HepG2 (cell line): ENCODE results near the gene INKA1. TPM values are rescaled to one million over a fixed set of nuclear protein-coding genes. Genes with fewer than 3 reads are reported as not detected.

Source experiments
- FOSL1 ChIP-seq: sonication (generic); formaldehyde crosslinking; IDR thresholded peaks from 2 replicates; pipeline ENCODE4 v1.9.0; 2021; ENCODE audit warnings: missing genetic modification reagents, borderline replicate concordance
- FOXA3 ChIP-seq: IDR thresholded peaks from 2 replicates; pipeline ENCODE4 v1.6.1; 2016; ENCODE audit warnings: missing genetic modification reagents, missing compliant biosample characterization
- FUBP1 ChIP-seq: sonication (generic); formaldehyde crosslinking; IDR thresholded peaks from 2 replicates; pipeline ENCODE4 v1.5.1; 2020; ENCODE audit warnings: missing genetic modification reagents, mild to moderate bottlenecking, borderline replicate concordance
- IRF9 ChIP-seq: sonication (generic); formaldehyde crosslinking; IDR thresholded peaks from 2 replicates; pipeline ENCODE4 v1.8.0; 2022; ENCODE audit warnings: missing genetic modification reagents, mild to moderate bottlenecking, borderline replicate concordance
- NFE2L1 ChIP-seq: sonication (generic); formaldehyde crosslinking; IDR thresholded peaks from 2 replicates; pipeline ENCODE4 v1.4.0; 2020; ENCODE audit warnings: missing genetic modification reagents, mild to moderate bottlenecking, borderline replicate concordance
- RAD51 ChIP-seq: fragments of 450-650 bp; IDR thresholded peaks from 2 replicates; pipeline ENCODE4 v1.6.1; 2016; ENCODE audit warnings: borderline replicate concordance
- TERF1 ChIP-seq: sonication (generic); formaldehyde crosslinking; IDR thresholded peaks from 2 replicates; pipeline ENCODE4 v1.8.0; 2022; ENCODE audit warnings: mild to moderate bottlenecking, missing genetic modification reagents, moderate library complexity
- ZKSCAN5 ChIP-seq: sonication (generic); formaldehyde crosslinking; IDR thresholded peaks from 2 replicates; pipeline ENCODE4 v1.5.1; 2020; ENCODE audit warnings: mild to moderate bottlenecking, missing genetic modification reagents
- ZNF567 ChIP-seq: sonication (generic); formaldehyde crosslinking; IDR thresholded peaks from 2 replicates; pipeline ENCODE4 v1.8.1; 2023; ENCODE audit warnings: mild to moderate bottlenecking, missing genetic modification reagents, borderline replicate concordance
- polyA plus RNA-seq, 8 experiments: library from polyadenylated mRNA; depleted of rRNA in 3 of 8; stranded (reverse) in 7 of 8; unstranded in 1 of 8; fragments of >200 nt; fragmentation: Illumina TruSeq in 4 of 8; extraction: Trizol in 4 of 8; gene quantifications; 2 replicates each; pipeline versions ENCODE4 v1.2.1 to v1.2.3, GENCODE V29; 2011 to 2016; ENCODE audit warnings: low read depth in 4 of 8, missing spikeins in 1 of 8, mixed read lengths in 1 of 8; ENCODE audit not compliant: insufficient read depth in 1 of 8
- total RNA-seq, 5 experiments: library from RNA; depleted of rRNA; stranded (reverse); fragments of >200 nt; fragmentation: Illumina TruSeq; extraction: Trizol; gene quantifications; 2 replicates each; pipeline ENCODE4 v1.2.3, GENCODE V29; 2016; ENCODE audit warnings: low read depth in 1 of 5
- TF ChIP-seq, protein P1 (sequence below): sonication (generic); formaldehyde crosslinking; IDR thresholded peaks from 2 replicates; pipeline ENCODE4 v1.4.0; 2020; ENCODE audit warnings: mild to moderate bottlenecking, missing genetic modification reagents
- TF ChIP-seq, protein P2 (sequence below): sonication (generic); formaldehyde crosslinking; IDR thresholded peaks from 2 replicates; pipeline ENCODE4 v1.5.0; 2020; ENCODE audit warnings: mild to moderate bottlenecking, missing genetic modification reagents
- TF ChIP-seq, protein P3 (sequence below): sonication (generic); formaldehyde crosslinking; IDR thresholded peaks from 2 replicates; pipeline ENCODE4; 2020; ENCODE audit warnings: missing genetic modification reagents, mild to moderate bottlenecking, borderline replicate concordance

The INKA1 gene
- total and polyA plus RNA-seq, 2 of the 13 experiments (the other 11 are each of a cell fraction or from before 2014, with no cell fraction given), result 0.22 to 0.41 TPM

DNA sequence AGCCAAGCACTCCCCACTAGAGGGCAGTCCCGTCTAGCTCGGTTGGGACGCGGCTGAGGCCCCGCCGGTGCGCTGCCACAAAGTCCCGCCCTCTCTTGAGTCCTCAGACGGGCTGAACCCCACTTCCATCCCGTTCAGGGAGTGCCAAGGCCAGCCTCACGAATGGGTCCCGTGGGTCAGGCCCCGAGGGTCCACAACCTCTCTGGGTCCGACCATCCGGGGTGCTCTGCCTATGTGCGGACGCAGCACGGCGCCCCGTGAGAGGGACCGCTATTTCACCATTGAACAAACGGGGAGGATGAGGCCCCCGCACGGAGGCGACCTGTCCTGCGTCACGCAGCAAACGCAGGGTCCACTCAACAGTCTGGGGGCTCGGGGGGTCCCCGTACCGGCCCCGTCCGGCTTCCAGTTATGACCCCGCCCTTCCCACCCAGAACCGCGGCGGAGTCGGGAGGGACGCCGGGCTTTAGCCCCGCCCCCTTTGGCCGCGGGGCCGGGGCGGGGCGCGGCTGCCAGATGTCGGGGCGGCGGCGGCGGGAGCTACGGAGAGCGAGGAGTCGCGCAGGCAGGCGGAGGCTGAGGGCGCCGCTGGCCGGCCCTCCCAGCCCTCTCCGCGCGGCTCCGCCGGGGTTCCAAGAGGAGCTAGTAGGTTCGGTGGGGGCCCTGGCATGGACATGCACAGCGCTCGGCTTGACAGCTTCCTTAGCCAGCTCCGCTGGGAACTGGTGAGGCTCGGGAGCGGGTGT lies at the start of gene INKA1 (continued):
- no peak for TF ChIP-seq NFE2L1
- TF ChIP-seq, protein P1, sequence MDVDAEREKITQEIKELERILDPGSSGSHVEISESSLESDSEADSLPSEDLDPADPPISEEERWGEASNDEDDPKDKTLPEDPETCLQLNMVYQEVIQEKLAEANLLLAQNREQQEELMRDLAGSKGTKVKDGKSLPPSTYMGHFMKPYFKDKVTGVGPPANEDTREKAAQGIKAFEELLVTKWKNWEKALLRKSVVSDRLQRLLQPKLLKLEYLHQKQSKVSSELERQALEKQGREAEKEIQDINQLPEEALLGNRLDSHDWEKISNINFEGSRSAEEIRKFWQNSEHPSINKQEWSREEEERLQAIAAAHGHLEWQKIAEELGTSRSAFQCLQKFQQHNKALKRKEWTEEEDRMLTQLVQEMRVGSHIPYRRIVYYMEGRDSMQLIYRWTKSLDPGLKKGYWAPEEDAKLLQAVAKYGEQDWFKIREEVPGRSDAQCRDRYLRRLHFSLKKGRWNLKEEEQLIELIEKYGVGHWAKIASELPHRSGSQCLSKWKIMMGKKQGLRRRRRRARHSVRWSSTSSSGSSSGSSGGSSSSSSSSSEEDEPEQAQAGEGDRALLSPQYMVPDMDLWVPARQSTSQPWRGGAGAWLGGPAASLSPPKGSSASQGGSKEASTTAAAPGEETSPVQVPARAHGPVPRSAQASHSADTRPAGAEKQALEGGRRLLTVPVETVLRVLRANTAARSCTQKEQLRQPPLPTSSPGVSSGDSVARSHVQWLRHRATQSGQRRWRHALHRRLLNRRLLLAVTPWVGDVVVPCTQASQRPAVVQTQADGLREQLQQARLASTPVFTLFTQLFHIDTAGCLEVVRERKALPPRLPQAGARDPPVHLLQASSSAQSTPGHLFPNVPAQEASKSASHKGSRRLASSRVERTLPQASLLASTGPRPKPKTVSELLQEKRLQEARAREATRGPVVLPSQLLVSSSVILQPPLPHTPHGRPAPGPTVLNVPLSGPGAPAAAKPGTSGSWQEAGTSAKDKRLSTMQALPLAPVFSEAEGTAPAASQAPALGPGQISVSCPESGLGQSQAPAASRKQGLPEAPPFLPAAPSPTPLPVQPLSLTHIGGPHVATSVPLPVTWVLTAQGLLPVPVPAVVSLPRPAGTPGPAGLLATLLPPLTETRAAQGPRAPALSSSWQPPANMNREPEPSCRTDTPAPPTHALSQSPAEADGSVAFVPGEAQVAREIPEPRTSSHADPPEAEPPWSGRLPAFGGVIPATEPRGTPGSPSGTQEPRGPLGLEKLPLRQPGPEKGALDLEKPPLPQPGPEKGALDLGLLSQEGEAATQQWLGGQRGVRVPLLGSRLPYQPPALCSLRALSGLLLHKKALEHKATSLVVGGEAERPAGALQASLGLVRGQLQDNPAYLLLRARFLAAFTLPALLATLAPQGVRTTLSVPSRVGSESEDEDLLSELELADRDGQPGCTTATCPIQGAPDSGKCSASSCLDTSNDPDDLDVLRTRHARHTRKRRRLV (CRISPR knock-in tag), result no peak
- TF ChIP-seq FUBP1, result no peak
- no peak; the same call in 1 of the 2 replicates for TF ChIP-seq IRF9 (CRISPR knock-in tag)
- TF ChIP-seq, protein P2, sequence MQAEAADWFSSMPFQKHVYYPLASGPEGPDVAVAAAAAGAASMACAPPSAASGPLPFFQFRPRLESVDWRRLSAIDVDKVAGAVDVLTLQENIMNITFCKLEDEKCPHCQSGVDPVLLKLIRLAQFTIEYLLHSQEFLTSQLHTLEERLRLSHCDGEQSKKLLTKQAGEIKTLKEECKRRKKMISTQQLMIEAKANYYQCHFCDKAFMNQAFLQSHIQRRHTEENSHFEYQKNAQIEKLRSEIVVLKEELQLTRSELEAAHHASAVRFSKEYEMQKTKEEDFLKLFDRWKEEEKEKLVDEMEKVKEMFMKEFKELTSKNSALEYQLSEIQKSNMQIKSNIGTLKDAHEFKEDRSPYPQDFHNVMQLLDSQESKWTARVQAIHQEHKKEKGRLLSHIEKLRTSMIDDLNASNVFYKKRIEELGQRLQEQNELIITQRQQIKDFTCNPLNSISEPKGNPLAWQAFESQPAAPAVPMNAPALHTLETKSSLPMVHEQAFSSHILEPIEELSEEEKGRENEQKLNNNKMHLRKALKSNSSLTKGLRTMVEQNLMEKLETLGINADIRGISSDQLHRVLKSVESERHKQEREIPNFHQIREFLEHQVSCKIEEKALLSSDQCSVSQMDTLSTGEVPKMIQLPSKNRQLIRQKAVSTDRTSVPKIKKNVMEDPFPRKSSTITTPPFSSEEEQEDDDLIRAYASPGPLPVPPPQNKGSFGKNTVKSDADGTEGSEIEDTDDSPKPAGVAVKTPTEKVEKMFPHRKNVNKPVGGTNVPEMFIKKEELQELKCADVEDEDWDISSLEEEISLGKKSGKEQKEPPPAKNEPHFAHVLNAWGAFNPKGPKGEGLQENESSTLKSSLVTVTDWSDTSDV (CRISPR knock-in tag), result no peak
- TF ChIP-seq FOSL1 (CRISPR knock-in tag), result no peak
- TF ChIP-seq FOXA3 (CRISPR knock-in tag), result no peak
- peak; percentile 39; the same call in 1 of the 2 replicates for TF ChIP-seq ZNF567 (CRISPR knock-in tag)
- TF ChIP-seq TERF1 (CRISPR knock-in tag), result no peak
- TF ChIP-seq, protein P3, sequence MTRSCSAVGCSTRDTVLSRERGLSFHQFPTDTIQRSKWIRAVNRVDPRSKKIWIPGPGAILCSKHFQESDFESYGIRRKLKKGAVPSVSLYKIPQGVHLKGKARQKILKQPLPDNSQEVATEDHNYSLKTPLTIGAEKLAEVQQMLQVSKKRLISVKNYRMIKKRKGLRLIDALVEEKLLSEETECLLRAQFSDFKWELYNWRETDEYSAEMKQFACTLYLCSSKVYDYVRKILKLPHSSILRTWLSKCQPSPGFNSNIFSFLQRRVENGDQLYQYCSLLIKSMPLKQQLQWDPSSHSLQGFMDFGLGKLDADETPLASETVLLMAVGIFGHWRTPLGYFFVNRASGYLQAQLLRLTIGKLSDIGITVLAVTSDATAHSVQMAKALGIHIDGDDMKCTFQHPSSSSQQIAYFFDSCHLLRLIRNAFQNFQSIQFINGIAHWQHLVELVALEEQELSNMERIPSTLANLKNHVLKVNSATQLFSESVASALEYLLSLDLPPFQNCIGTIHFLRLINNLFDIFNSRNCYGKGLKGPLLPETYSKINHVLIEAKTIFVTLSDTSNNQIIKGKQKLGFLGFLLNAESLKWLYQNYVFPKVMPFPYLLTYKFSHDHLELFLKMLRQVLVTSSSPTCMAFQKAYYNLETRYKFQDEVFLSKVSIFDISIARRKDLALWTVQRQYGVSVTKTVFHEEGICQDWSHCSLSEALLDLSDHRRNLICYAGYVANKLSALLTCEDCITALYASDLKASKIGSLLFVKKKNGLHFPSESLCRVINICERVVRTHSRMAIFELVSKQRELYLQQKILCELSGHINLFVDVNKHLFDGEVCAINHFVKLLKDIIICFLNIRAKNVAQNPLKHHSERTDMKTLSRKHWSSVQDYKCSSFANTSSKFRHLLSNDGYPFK (CRISPR knock-in tag), result 0 out of 2 replicates have a peak, but pooled peaks have one; percentile 26
- TF ChIP-seq ZKSCAN5, result no peak; the same call in 1 of the 2 replicates
- TF ChIP-seq RAD51, result no peak
